HG03095 (cell line): ENCODE data around the gene SCAF4.

Source experiments
- ATAC-seq: cut with Tn5 transposase; IDR thresholded peaks from one replicate; pipeline ENCODE4 v1.9.1; 2021; ENCODE audit warnings: moderate library complexity; ENCODE audit not compliant: unreplicated experiment

The SCAF4 gene

GRCh38 chr21:31714741-31715365 lies 17.1 kb downstream of the SCAF4 start:
- no peak for ATAC-seq

- no peak for ATAC-seq
These were observed 17.8 kb downstream of the SCAF4 start for GRCh38 chr21:31713973-31714740.

- no peak for ATAC-seq
These were observed 18.8 kb downstream of the SCAF4 start for GRCh38 chr21:31713115-31713514.

- ATAC-seq = no peak
These were observed 20.1 kb downstream of the SCAF4 start for GRCh38 chr21:31711745-31712285.

- no peak for ATAC-seq
These were observed 20.6 kb downstream of the SCAF4 start for GRCh38 chr21:31711326-31711725.

GRCh38 chr21:31710586-31710985 lies 21.3 kb downstream of the SCAF4 start:
- no peak for ATAC-seq

GRCh38 chr21:31708541-31708940 lies 23.4 kb downstream of the SCAF4 start:
- no peak for ATAC-seq

GRCh38 chr21:31707499-31707898 lies 24.4 kb downstream of the SCAF4 start:
- ATAC-seq = no peak

- ATAC-seq = no peak
These were observed 25.4 kb downstream of the SCAF4 start for GRCh38 chr21:31706562-31706961.

GRCh38 chr21:31700040-31700439 lies 31.9 kb downstream of the SCAF4 start:
- no peak for ATAC-seq

GRCh38 chr21:31698461-31698860 lies 33.5 kb downstream of the SCAF4 start:
- no peak for ATAC-seq

- ATAC-seq = no peak
These were observed 35.5 kb downstream of the SCAF4 start for GRCh38 chr21:31696424-31696823.

- ATAC-seq = no peak
These were observed 38.7 kb downstream of the SCAF4 start for GRCh38 chr21:31693222-31693621.

GRCh38 chr21:31688603-31689368 lies 43.1 kb downstream of the SCAF4 start:
- no peak for ATAC-seq

- no peak for ATAC-seq
These were observed 44.8 kb downstream of the SCAF4 start for GRCh38 chr21:31687108-31687507.

- no peak for ATAC-seq
These were observed 45.5 kb downstream of the SCAF4 start for GRCh38 chr21:31686272-31686915.

GRCh38 chr21:31684918-31685317 lies 47.0 kb downstream of the SCAF4 start:
- ATAC-seq = no peak

GRCh38 chr21:31683029-31683428 lies 48.9 kb downstream of the SCAF4 start:
- no peak for ATAC-seq

GRCh38 chr21:31682620-31683019 lies 49.3 kb downstream of the SCAF4 start:
- ATAC-seq = no peak

- no peak for ATAC-seq
These were observed 53.4 kb downstream of the SCAF4 start for GRCh38 chr21:31678478-31678877.

- ATAC-seq = no peak
These were observed 54.9 kb downstream of the SCAF4 start for GRCh38 chr21:31677047-31677446.
